Measurements from ENCODE around the gene MPV17L.
"Not testable (repeated sequence)": the region's sequence is repeated elsewhere in the genome, so short reads cannot be mapped to it uniquely, and the experiment has no call there.

The MPV17L gene

GRCh38 chr16:15395631-15396508, at the start of gene MPV17L:
MPV17L (plus strand) TSS chr16:15395754; CDS start chr16:15395898, 144 bp downstream.
- not testable (repeated sequence) for DNase-seq (ENCODE audit: low read depth in 2 of 2)

- DNase-seq (ENCODE audit: low read depth in 2 of 2), result not testable (repeated sequence)
These were observed 46.8 kb upstream of the MPV17L start for GRCh38 chr16:15348721-15349120.

GRCh38 chr16:15351251-15351650, 44.3 kb upstream of the MPV17L start:
- DNase-seq (ENCODE audit: low read depth in 2 of 2), result not testable (repeated sequence)

GRCh38 chr16:15351745-15352144, 43.8 kb upstream of the MPV17L start:
- not testable (repeated sequence) for DNase-seq (ENCODE audit: low read depth in 2 of 2)

- DNase-seq (ENCODE audit: low read depth in 2 of 2), result not testable (repeated sequence)
These were observed 42.7 kb upstream of the MPV17L start for GRCh38 chr16:15352852-15353251.

GRCh38 chr16:15354846-15355245, 40.7 kb upstream of the MPV17L start:
- DNase-seq (ENCODE audit: low read depth in 2 of 2), result not testable (repeated sequence)

- not testable (repeated sequence) for DNase-seq (ENCODE audit: low read depth in 2 of 2)
These were observed 38.1 kb upstream of the MPV17L start for GRCh38 chr16:15357495-15357894.

GRCh38 chr16:15378194-15378593, 17.4 kb upstream of the MPV17L start, which contains the start of gene NPIPA5:
NPIPA5 (minus strand) TSS chr16:15378294; CDS start chr16:15378294, 0 bp downstream.
- DNase-seq (ENCODE audit: low read depth in 2 of 2), result not testable (repeated sequence)

- not testable (repeated sequence) for DNase-seq (ENCODE audit: low read depth in 2 of 2)
These were observed 12.7 kb upstream of the MPV17L start for GRCh38 chr16:15382810-15383209.

- DNase-seq (ENCODE audit: low read depth in 2 of 2), result not testable (repeated sequence)
These were observed 7.5 kb upstream of the MPV17L start for GRCh38 chr16:15388060-15388459.

- not testable (repeated sequence) for DNase-seq (ENCODE audit: low read depth in 2 of 2)
These were observed 5.6 kb upstream of the MPV17L start for GRCh38 chr16:15389916-15390315.

- DNase-seq (ENCODE audit: low read depth in 2 of 2), result not testable (repeated sequence)
These were observed 2.5 kb upstream of the MPV17L start for GRCh38 chr16:15393025-15393424.

GRCh38 chr16:15396509-15396829, 915 bp downstream of the MPV17L start:
- DNase-seq (ENCODE audit: low read depth in 2 of 2), result not testable (repeated sequence)

GRCh38 chr16:15396948-15397594, 1.5 kb downstream of the MPV17L start:
- no peak for DNase-seq (ENCODE audit: low read depth in 2 of 2)

- no peak for DNase-seq (ENCODE audit: low read depth in 2 of 2)
These were observed 3.2 kb downstream of the MPV17L start for GRCh38 chr16:15398618-15399316.

- no peak for DNase-seq (ENCODE audit: low read depth in 2 of 2)
These were observed 3.8 kb downstream of the MPV17L start for GRCh38 chr16:15399317-15399716.

GRCh38 chr16:15400314-15400713, 4.8 kb downstream of the MPV17L start:
- not testable (repeated sequence) for DNase-seq (ENCODE audit: low read depth in 2 of 2)

- no peak for DNase-seq (ENCODE audit: low read depth in 2 of 2)
These were observed 6.4 kb downstream of the MPV17L start for GRCh38 chr16:15401972-15402371.

- DNase-seq (ENCODE audit: low read depth in 2 of 2), result no peak
These were observed 7.9 kb downstream of the MPV17L start for GRCh38 chr16:15403392-15403995.

- DNase-seq (ENCODE audit: low read depth in 2 of 2), result not testable (repeated sequence)
These were observed 8.5 kb downstream of the MPV17L start for GRCh38 chr16:15404091-15404490.

- DNase-seq (ENCODE audit: low read depth in 2 of 2), result no peak
These were observed 9.2 kb downstream of the MPV17L start for GRCh38 chr16:15404792-15405191.

GRCh38 chr16:15407756-15408155, 12.2 kb downstream of the MPV17L start:
- not testable (repeated sequence) for DNase-seq (ENCODE audit: low read depth in 2 of 2)

All from stimulated activated CD8-positive, alpha-beta memory T cell treated with anti-CD3 and anti-CD28 coated beads, Interleukin-7, amount 100 ng/mL, for 1 hour (primary cell).